ENCODE results near the gene PIGT. TPM values are rescaled to one million over a fixed set of nuclear protein-coding genes. Genes with fewer than 3 reads are reported as not detected.
A peak's percentile ranks its signal among the peaks of the same experiment; 100 is the strongest.

Gene PIGT
- total and polyA plus RNA-seq, 2 of the 13 experiments (the other 11 are each of a cell fraction or from before 2014, with no cell fraction given) = 65.9 to 74.1 TPM

- TF ChIP-seq ZNF512B (CRISPR knock-in tag; IDR thresholded peaks at IDR 0.05; ENCODE audit: borderline replicate concordance) (peak; percentile 83), NFRKB (IDR thresholded peaks at IDR 0.05) (no peak; the same call in 1 of the 2 replicates), ZBTB33 (CRISPR knock-in tag; IDR thresholded peaks at IDR 0.05) (no peak; the same call in 1 of the 2 replicates), REPIN1 (CRISPR knock-in tag; IDR thresholded peaks at IDR 0.05; ENCODE audit: borderline replicate concordance, low read depth) (peak; percentile 78), TERF1 (CRISPR knock-in tag; IDR thresholded peaks at IDR 0.05) (no peak), ZNF276 (CRISPR knock-in tag; IDR thresholded peaks at IDR 0.05; ENCODE audit: low read depth) (0 out of 2 replicates have a peak, but pooled peaks have one; percentile 34), ARNT2 (CRISPR knock-in tag; IDR thresholded peaks at IDR 0.05; ENCODE audit: low read depth) (peak; percentile 83), ZNF639 (CRISPR knock-in tag; conservative IDR thresholded peaks at IDR 0.05) (peak; percentile 56; the same call in 1 of the 2 replicates), ZNF850 (CRISPR knock-in tag; conservative IDR thresholded peaks at IDR 0.05) (peak; percentile 61; the same call in 1 of the 2 replicates), SNAI1 (CRISPR knock-in tag; IDR thresholded peaks at IDR 0.05; ENCODE audit: borderline replicate concordance) (no peak; the same call in 1 of the 2 replicates), ZNF800 (CRISPR knock-in tag; IDR thresholded peaks at IDR 0.05) (peak; percentile 65; the same call in 1 of the 2 replicates), ZNF530 (CRISPR knock-in tag; IDR thresholded peaks at IDR 0.05; ENCODE audit: low read depth) (no peak; the same call in 1 of the 2 replicates), FOXK1 (CRISPR knock-in tag; IDR thresholded peaks at IDR 0.05; ENCODE audit: borderline replicate concordance, low read depth) (peak; percentile 97), ZNF510 (CRISPR knock-in tag; IDR thresholded peaks at IDR 0.05; ENCODE audit: low read depth) (0 out of 2 replicates have a peak, but pooled peaks have one; percentile 60), RFX1 (IDR thresholded peaks at IDR 0.05) (peak; percentile 63), ZNF431 (CRISPR knock-in tag; IDR thresholded peaks at IDR 0.05; ENCODE audit: borderline replicate concordance, low read depth) (0 out of 2 replicates have a peak, but pooled peaks have one; percentile 42)
Measured at GRCh38 chr20:45415822-45416637, at the start of gene PIGT (continued).

Data from HepG2 (cell line).